A549 treated with CpdA at 1 μM for 4 hours (cell line): ENCODE results near the gene ZNF582. TPM values are rescaled to one million over a fixed set of nuclear protein-coding genes. Genes with fewer than 3 reads are reported as not detected.

Source experiments
- total RNA-seq: library from RNA; stranded (reverse); fragments of 200-300 nt; extraction: Qiagen RNA extraction; gene quantifications from 5 replicates; pipeline ENCODE4 v1.2.3, GENCODE V29; 2022; ENCODE audit warnings: low read depth

Gene ZNF582
- total RNA-seq: 1.0 to 2.0 TPM (median 1.3 TPM) in 5 replicates

GRCh38 chr19:56393119-56394012 lies at the start of gene ZNF582:
Gene ZNF582, minus strand, starts transcription at chr19:56393534. Its CDS starts 1,782 bp downstream, at chr19:56391752.

GRCh38 chr19:56403764-56404704 lies 10.7 kb upstream of the ZNF582 start, which contains the start of gene ZNF583:
Gene ZNF583, plus strand, starts transcription at chr19:56404332. Its CDS starts 2,783 bp downstream, at chr19:56407115.

Other genes with a start within 250 kb of the ZNF582 start
- gene GALP, start 217.5 kb downstream of the ZNF582 start, total RNA-seq: not detected in 5 replicates
- 0.03 TPM in 1 of 5 replicates, not detected in the others for gene ZSCAN5B, start 195.8 kb downstream of the ZNF582 start, total RNA-seq
- gene ZSCAN5C, start 191.3 kb downstream of the ZNF582 start, total RNA-seq: not detected in 5 replicates
- not detected in 5 replicates for gene EDDM13, start 120.8 kb downstream of the ZNF582 start, total RNA-seq
- 7.7 to 12.8 TPM (median 9.2 TPM) in 5 replicates for gene ZSCAN5A, start 78.7 kb downstream of the ZNF582 start, total RNA-seq
- gene ZNF583, start 10.8 kb upstream of the ZNF582 start, total RNA-seq: 1.7 to 2.6 TPM (median 2.5 TPM) in 5 replicates
- not detected in 5 replicates for gene ZNF667, start 83.8 kb upstream of the ZNF582 start, total RNA-seq
- 0.02 to 0.05 TPM (median 0.03 TPM) in 4 of 5 replicates, not detected in the other for gene ZNF471, start 114.3 kb upstream of the ZNF582 start, total RNA-seq
- 2.8 to 4.4 TPM (median 3.5 TPM) in 5 replicates for gene ZFP28, start 145.4 kb upstream of the ZNF582 start, total RNA-seq
- gene ZNF470, start 173.9 kb upstream of the ZNF582 start, total RNA-seq: 1.4 to 1.8 TPM (median 1.6 TPM) in 5 replicates
- 8.3 to 12.5 TPM (median 10.9 TPM) in 5 replicates for gene ZNF71, start 201.8 kb upstream of the ZNF582 start, total RNA-seq
- 0.05 TPM in 1 of 5 replicates, not detected in the others for gene SMIM17, start 249.6 kb upstream of the ZNF582 start, total RNA-seq